GM18907 (cell line): ENCODE results near the gene CHCHD6.

Source experiments
- ATAC-seq: cut with Tn5 transposase; IDR thresholded peaks from one replicate; pipeline ENCODE4 v1.9.1; 2021; ENCODE audit warnings: mild to moderate bottlenecking, moderate library complexity; ENCODE audit not compliant: unreplicated experiment

CHCHD6 gene

DNA sequence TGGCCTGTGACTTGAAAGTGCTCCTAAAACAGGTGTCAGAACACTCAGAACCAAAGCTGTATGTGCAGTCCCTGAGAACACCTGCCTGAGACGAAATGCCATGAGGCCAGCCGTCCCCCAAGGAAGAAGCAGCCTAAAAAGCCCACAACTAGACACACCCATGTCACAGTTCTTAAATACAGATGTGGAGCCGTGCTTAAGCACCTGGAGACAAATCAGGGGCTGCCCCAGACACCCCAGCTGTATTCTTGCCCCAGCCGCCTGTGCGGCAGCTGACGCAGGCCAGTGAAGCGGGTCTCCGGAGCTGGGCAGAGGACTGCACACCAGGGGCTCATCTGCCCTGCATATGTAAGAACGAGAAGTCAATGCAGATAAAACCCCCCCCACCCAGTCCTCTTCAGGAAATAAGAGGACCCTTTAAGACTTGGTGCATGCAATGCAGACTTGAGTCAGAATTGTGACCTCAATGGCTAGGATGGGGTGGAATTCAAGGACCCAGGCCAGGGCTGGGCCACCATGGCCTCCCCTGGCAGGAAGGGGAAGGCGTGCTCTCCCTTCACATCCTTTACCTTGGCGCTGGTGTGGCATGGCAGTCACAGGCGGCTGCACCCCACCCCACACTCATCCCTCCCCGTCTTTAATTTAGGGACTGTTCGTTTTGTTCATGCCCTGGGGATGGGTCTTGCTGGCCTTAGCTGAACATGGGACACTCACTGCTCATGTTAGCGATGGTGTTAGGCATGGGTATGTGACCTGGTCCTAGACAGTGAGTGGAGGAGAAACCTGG is 251.2 kb downstream of the CHCHD6 start:
- peak; percentile 63 for ATAC-seq

DNA sequence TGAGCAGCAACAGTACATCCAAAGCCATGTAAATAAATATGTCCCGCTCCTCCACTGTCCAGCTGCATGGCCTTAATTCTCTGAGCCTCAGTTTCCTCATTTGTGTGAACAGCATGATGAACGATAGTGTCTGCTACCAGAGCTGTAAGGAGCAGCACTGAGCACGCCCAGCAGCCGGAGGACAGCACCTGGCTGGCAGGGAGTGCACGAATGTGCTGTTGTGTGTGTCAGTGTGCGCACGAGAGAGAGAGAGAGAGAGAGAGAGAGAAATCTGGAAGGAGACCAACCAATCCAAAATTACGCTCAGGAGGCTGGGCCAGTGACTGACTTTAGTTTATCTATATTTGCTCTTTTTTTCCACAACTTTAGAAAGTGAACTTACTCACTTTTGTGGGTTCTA is 252.3 kb downstream of the CHCHD6 start:
- ATAC-seq: no peak

DNA sequence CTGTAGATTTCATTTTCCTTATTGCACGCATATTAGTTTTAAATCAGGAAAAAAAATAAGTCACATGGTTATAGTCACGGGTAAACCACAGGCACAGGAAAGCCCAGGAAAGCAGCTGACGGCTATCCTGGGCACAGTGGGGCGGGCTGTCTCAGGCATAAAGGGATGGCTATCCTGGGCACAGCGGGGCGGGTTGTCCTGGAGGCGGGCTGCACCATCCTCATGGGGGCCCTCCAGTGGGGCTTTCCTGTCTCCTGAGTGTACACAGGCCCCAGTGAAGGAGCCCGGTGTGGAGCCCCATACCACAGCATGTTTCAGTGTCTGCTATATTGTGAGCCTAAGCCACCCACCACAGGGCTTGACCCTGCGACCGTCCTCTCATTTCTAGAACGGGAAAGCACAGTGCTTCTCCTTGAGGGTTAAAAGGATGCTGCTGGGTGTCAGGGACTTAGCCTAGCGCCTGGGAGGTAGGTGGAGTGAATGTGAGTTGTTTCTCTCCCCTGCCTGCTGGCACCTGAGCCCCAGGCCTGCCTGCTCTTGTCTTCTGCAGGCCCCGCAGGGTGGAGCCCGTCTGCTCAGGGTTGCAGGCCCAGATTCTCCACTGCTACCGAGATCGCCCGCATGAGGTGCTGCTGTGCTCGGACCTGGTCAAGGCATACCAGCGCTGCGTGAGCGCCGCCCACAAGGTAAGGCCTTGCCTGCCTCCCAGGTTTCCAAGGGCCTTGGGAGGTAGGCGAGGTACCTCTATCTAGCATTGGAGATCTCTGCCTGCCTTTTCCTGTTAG is 253.0 kb downstream of the CHCHD6 start:
- ATAC-seq: no peak

DNA sequence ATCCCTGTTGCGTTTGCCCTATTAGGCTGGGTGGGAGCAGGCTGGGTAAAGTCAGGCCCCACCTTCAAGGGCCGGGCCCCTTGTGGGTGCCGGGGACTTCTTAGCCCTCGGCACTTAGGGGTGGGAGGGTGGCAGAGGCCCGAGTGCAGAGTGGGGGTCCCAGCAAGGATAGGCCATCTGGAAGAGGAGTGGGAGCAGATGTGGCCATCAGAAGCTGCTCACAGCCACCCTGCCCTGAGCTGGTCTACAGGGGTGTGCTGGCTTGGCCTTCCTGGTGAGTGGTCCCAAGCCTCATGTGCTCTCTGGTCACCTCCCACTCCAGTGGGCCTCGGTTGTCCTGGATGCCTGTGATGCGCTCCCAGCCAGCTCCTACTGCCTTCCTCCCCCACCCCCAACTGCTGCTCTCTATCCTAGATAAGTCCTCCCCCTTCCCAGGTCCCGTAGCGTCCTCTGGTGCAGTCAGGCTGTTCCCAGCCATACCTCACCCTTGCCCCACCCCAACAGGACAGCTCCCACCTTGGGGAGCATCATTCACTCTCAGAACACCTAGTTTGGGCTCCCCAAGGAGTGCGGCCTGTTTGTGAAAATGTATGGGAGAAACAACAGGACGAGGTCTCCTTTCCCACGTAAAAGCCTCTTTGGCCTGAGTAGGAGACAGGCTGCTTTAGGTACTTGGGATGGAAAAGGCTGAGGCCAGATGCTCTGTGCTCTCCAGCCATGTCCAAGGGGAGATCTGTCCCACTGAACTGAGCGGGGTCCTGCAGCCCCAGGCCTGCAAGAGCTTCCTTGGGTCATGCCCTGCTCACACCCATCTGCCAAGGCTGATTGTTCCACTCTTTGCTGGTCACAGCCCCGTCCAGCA is 254.0 kb downstream of the CHCHD6 start:
- ATAC-seq: no peak

DNA sequence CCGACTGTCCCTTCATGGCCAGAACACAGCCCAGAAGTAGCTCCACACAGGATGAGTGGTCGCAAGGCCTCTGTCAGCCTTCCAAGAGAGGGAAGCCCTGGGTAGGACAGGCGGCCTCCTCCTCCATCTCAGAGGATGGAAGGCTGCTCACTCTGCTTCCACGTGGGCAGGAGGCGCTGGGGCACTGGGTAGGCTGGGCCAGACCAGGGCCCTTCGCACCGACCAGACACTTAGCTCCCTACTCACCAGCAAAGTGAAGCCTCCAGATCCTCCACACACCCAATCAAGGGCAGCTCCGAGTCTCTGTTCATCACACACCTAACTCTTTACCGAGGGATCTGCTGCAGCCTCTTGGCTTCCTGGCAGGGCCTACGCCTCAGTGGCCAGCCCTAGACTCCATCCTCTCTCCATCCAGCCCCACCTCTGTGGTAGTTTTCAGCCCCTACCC is 254.6 kb downstream of the CHCHD6 start:
- no peak for ATAC-seq

DNA sequence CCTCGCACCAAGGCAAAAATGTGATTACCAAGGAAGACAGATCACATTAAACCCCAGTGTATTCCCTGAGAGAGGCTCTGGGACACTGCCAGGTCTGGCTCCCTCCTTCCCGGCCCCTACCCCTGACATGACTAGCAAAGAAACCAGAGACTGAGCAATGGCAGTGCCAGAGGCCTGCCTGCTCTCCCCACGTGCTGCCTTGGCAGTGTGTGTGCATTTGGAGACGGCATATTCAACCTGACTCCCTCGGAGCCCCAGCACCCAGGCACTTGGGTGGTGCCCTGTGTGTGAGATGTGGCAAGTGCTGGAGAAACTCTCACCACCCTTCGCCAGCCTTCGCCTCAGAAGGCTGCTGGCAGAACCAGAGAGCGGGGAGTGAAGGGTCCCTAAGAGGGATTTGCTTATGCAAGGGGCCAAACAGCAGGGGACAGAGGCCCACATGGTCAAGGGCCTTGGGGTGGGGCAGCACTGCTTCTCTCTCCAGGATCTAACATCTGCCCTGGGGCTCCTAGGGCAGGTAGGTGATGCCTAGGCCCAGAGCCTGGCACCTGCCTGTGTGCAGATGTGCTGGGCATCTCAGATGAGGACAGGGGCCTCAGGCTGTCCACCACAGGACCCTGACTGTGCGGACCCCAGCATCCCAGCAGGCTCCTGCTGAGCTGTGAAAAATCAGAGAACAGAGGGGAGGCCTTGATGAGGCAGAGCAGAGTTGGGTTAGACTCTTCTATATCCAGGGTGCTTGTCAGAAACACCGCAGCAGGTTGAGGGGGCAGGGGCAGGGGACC is 255.3 kb downstream of the CHCHD6 start:
- no peak for ATAC-seq

DNA sequence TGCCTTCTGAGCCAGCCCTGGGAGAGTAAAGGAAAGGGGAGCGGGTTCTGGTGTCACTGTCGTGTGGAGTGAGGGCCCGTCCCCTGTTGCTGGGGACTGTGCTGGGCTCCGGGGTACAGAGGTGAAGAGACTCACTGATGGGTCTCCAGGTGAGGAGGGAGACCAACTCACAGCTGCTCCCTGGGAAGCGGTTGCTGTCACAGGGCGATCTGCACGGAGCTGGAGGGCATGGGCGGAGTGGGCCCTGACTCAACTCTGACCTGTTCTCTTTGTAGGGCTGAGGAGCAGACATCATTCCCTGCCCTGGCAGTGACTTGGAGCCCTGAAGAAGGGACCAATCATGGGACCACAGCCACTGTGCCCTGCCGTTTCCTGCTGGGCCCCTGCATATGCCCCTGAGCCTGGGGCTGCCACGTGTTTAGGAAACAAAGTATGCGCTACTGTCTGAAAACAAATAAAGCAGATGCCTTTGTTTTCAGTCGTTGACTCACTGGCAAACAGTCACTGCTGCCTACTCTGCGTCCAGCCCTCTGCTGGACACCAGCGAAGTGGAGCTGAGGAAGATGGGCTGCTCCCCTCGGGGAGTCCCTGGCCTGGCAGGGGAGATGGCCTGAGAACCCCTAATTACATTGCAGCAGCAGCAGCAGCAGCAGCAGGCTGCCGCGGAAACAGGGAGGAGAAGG is 256.0 kb downstream of the CHCHD6 start:
- no peak for ATAC-seq

DNA sequence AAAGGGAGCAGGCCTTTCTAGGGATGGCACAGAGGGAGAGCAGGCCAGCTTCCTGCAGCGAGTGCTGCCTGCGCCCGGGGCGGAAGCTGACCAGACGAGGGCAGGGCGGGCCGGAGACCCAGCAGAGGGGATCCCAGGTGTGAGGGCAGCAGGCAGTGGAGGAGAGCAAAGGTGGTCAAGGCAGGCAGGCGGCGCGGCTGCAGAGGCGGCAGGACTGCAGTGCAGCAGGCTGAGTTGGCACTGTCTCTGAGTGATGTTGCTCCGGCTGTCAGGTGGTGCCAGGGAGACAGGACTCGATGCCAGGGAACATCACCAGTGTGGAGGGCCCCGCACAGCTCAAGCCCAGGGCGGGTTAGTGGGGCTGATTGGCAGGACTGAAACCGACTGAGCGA is 256.6 kb downstream of the CHCHD6 start:
- no peak for ATAC-seq

DNA sequence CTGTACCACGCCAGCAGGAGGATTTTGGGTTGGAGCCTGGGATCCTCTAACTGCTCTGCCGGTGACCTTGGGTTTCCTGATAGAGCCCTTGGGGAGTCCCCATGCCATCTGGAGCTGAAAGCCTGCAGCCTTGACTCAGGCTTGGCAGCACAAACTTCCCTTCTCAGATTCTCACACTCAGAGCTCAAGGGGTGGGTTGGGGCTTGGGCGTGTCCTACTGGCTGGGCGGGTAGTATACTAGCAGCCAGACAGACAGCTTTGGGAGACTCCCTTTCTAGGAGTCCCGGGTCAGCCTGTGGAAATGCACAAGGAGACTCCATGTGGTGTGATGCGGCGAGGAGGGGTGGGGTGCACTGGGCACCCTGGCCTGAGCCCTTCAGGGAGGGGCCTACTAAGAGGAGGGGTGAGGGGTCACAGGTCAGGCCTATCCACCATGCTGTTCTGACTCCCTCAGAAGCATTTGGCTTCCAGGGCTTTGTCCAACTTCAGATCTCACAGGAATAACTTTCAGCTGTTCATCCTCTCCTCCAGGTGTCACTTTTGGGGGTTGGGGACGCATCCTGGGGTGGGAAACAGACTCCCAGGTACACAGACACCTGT is 257.3 kb downstream of the CHCHD6 start:
- ATAC-seq: peak; percentile 44

DNA sequence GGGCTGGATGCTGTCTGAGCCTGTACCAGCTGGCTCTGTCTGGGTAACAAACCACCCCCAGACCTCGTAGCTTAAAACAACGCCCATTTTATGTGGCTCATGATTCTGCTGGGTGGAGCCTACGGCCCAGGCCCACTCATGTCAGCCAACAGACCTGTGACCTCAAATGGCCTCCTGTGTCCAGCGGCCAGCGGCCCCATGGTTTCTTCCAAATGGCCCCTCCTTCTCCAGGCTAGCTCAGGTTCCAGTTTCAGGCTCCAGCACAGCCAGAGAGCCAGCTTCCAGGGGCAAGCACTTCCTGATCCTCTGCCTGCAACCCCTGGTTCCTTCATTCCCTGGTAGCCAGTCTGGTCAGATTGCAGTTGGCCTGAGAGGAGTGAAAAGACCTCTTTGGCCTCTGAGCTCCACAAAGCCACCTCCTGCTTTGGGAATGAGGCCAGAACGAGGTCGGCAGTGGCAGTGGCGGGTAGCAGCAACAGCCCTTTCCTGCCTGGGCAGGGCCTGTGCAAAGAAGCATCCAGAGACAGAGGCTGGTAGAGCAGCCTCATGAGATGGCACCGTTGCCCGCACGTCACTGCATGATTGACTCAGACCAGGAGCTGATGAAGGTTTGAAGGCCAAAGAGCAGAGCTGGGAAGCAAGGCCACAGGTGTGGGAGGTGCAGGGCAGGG is 257.9 kb downstream of the CHCHD6 start:
- ATAC-seq: no peak

DNA sequence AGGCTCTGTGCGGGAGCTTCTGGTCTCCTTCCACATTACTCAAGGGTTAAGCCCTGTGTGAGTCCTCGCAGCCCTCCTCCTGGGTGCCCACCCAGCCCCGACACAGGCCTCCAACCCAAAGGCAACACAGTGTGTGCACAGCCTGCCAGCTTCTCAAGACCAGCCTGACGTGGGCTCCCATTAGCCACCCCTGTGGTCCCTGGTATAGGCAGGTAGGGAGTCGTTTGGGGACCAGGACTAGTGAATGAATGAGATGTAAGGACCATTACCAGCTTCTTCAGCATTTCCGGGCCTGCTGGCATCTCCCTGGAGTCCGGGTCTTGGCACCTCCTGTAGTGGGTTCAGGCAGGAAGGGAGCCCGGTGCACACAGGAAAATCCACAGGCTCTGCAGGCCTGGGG is 258.7 kb downstream of the CHCHD6 start:
- ATAC-seq: no peak

DNA sequence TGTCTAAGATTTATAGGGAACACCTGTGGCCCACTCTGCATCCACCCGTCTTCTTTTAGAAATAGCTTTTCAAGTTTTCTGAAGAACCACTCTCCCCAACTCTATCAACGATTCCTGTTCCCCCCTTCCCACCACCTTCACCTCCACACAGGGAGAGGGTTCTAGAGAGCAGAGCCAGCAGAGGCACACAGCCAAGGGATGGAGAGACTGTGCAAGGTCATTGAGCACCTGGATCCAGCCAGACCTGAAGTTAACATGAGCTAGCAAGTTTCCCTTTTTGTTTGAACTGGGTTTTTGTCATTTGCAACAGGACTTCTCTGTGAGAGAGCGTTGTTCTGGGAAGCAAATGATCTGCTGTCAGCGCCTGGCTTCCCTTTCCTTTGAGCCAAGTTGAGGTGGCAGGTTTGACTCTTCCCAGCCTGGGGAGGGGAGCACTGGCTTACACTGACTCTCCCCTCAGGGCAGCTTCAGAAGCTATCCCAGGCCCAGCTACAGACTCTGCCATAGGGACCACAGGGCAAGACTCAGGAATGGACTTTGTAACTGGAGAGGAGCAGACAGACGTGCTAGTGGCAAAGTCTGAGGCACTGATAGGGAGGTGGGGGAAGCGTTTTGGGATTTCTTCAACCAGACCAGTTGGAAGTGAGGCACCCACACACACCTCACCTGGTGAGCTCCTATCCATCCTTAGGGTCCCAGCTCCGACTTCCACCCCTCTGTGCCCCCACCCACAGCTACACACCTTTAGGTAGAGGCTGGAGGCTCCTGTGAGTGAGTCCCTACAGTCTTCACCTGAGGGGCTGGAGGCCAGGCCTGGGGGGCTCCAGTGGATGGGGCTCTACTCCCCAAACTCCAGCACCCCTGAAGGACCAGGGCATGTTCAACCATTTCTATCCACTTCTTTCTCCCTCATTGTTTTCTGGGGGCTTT is 259.5 kb downstream of the CHCHD6 start:
- no peak for ATAC-seq

DNA sequence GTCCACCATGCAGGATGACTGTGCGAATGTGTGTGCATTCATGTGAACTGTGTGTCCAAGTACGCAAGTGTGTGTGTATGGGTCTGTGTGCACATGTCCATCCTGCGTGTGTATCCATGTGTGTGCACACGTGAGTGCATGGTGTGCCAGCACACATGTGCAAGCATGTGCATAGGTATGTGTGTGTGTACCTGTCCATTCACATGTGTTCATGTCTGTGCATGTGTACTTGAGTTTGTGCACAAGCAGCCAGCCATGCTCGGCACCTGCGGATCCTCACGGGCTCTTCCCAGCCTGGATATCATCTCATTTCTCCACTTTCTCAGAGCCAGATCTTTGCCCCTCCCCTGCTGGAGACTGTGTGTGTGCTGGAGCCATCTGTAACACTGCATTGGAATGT is 260.2 kb downstream of the CHCHD6 start:
- ATAC-seq: no peak

DNA sequence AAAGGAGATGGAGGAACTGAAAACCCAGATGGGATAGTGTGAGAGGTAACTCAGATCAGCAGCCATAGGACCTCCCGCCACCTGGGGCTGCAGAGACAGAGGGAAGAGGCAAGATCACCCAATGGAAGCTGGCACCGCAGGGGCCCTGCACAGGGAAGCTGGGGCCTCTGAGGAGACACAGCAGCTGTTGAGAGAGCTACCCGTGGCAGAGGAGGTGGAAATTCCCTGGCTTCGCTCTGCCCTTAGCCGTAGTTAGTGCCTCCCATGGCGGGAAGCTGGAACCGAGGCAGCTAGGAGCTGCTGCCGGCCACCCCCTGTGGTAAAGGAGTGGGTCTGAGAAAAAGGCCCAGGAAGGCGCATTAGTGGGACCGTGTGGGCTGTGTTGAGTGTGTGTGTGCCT is 260.9 kb downstream of the CHCHD6 start:
- ATAC-seq: no peak

DNA sequence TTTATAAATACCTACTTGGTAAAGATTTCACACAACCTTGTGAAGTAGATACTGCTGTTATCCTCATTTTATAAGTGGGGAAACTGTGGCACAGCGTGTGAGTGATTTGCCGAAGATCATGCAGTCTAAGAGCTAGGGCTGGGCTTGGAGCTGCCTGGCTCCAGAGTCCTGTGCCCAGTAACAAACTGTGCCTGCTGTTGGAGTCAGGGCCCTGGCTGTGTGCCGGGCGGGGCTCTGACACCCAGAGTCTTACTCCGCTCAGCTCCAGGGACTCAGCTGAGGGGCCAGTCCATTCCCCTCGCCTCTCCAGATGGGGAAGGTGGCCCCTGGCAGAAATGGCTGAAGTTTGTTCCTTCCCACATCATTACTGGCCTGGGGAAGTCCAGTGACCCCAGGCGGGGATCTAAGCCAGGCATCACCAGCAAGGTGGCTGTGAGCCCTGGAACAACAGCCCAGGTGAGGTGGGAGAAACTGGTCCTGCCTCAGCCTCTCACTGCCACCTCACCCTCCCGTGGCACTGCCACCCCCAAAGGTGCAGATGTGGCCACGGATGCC is 261.6 kb downstream of the CHCHD6 start:
- ATAC-seq: no peak

DNA sequence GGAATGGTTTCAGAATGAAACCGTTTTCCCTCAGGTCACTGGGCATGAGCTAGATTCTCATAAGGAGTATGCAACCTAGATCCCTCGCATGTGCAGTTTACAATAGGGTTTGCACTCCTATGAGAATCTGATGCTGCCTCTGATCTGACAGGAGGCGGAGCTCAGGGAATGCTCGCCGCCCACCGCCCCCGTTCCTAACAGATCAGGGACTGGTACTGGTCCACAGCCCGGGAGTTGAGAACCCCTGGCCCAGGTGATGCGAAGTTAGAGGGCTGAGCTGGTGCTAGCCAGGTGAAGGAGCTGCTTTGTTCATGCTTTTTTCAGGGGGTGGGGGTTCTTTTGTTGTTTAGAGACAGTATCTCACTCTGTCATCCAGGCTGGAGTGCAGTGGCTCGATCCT is 263.3 kb downstream of the CHCHD6 start:
- no peak for ATAC-seq
